HG03159 (cell line): Measurements from ENCODE around the gene JAML.

Experiments used
- ATAC-seq: cut with Tn5 transposase; IDR thresholded peaks from one replicate; pipeline ENCODE4 v1.9.1; 2021; ENCODE audit warnings: mild to moderate bottlenecking, moderate library complexity; ENCODE audit not compliant: unreplicated experiment

JAML gene

DNA sequence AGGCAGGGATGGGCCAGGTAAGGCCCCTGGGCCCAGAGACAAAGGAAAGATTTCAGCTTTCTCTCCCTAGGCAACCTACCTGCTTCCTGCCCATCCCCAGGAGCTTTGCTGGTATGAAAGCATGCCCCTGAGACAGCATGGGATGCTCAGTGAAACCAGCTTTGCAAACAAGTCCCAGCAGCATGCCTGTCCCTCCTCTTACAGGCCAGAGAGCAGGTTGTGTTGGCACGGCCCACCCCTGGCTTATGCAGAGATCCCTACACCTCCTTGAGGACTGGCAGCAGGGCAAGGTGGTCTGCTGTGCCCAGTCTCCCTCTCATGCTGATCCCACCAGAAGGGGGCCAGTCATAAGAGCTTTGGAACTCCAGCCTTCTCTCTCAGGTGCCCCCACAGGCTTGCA is 75.3 kb downstream of the JAML start:
- ATAC-seq, result no peak

DNA sequence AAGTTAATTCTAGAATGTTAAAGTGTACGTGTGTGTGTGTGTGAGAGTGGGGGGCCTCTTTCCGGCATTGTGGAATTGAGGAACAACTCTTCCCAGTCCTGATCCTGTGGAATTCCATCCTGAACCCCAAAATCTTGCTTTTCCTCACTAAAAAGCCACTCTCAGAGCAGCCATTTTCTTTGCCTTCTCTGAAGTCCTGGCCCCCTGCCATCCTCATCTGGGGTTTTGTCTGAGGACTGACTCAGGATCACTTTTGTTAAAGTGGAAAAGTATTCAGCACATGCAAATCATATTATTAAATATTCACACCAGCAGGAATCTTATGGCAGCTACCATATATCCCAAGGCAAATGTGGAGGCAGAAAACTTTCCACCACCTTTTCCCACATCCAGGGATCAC is 76.0 kb downstream of the JAML start:
- no peak for ATAC-seq

DNA sequence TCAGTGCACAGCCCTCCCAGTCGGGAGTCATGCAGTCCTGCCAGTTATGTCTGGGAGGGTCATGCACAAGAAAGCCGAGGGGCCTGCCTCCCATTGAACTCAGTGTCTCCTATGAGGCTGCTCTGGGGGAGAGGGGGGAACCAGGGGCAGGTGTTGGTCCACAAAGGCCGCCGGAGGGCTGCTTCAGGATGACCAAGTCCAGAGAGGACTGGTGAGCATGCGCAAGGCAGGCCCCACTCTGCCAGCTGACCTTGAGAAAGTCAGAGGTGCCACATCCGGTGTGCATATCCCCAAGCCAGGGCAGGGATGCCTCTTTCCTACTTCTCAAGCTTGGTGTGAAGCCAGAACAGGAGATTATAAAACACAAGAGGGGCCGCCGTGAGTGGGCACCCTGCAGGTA is 76.6 kb downstream of the JAML start:
- no peak for ATAC-seq

DNA sequence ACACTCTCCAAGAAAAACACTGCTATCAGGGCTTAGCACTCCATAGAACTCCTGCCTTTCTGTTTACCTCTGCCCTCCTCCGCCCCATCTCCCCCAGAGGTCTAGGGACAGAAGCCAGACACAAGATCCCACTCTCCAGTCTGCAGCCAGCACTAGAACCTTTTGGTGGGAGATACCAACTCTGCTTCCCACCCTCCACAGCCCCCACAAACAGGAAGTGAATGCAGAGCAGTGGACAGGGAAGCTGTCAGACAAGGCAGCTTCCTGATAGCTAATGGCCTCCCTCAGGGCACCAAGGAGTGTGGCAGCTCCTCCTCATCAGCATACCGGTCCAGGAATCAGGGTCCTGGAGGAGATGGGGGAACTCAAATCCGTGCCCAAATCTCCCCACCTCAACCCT is 77.3 kb downstream of the JAML start:
- ATAC-seq, result no peak

DNA sequence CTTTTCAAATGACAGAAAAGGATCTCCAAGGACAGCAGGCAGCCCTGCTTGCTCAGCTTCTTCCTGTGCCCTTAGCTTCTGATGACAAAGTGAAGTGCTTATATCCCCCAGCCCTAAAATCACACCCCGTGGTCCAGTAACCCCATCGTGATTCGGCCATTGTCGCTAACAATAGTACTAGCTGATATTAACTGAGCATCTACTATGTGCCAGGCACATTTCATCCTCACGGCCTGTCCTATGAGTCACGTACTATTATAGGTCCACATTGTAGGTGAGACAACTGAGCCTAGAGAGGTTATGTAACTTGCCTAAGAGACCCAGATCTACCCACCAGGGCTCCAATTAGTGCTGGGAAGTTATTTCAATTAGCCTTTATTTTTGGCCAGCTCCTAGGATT is 78.3 kb downstream of the JAML start:
- no peak for ATAC-seq

DNA sequence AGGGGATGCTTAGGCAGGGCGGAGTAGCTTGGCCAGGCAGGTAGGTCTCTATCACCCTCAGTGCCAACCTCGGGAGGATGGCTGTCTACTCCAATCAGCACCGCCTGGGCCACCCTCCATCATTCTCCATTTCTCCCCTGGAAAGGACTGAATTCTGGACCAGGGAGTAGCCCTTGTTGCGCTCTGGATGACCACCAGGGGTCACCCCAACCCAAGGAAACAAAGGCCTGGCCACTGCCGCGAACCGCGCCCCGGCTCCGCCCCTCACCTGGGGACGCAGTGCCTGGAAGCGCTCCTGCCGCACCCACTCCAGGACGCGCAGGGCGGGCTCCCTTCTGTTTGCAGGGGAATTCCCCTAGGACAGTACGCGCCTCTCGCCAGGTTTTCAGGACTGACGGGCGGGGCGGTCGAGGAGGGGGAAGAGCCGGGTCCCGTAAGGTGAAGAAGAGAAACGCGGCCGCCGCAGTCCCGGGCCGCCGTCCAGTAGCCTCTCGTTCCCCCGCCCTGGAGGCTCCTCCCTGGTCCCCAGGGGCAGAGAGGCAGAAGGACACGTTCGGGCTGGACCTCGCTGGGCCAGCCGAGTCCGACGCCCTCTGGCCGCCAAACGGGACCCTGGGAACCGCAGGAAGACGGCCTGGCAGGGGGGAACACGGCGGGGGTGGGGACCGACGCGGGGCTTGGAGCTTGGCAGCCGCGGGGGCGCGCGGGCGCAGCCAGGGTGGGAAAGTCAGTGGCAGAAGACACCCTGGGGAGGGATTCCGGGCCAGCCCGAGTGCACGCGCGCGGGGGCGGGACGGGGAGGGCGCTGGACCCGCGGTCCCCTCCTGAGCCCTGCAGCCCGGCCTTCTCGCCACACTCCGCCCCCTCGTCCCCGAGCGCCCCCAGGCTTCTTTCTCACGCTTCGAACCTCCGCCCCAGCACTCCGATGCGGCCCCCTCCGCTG is 79.3 kb downstream of the JAML start:
- ATAC-seq, result peak; percentile 88

DNA sequence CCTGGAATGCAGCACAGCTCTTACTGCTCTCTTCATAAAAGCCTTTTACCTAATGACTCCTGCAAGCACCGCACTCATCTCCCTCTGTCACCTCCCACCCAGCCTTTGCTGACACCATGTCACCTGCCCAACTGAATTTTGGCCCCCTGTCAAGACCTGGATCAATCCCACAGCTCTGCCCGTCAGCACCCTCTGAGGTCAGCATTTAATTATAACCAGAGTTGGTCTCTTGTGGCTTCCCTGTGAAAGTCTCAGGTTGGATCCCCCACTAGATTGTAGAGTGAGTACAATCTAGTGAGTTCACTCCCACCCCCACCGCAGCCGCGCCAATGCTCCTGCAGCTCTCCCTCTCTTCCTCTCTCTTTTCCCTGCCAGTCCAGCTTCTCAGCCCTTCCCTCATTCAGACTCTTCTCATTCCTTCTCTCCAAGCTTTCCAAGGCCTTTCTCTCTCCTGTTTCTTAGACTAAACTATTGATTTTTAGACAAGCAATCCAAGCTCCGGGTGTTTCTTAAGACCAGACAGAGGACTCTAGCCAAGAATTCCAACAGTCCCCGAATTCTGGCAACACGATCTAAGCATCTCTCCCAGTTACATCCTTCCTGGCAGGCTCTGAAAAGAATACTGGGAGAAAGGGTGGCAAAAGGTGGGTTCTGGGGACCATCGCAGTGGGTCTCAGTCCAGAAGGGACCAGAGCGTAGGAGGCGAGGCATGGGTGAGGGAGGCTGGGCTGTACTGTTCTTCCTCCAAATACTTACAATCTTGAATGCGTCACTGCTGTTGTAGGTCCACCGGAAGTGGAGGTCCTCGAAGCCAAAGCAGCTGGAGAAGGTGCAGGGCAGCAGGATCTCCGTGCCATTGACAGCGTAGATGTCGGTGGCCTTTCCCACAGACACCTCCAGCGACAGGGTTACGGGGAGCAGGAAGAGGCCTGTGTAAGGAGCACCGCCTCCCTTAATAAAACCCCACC is 80.2 kb downstream of the JAML start:
- no peak for ATAC-seq
